GM19043 (cell line): Measurements from ENCODE around the gene POLR1D.

Experiments used
- ATAC-seq: cut with Tn5 transposase; IDR thresholded peaks from one replicate; pipeline ENCODE4 v1.9.1; 2021; ENCODE audit warnings: low read depth; ENCODE audit not compliant: unreplicated experiment

The POLR1D gene

GRCh38 chr13:27637289-27637626 lies 15.6 kb downstream of the POLR1D start:
- no peak for ATAC-seq

- ATAC-seq: no peak
Observed at GRCh38 chr13:27638001-27638400, 16.3 kb downstream of the POLR1D start.

GRCh38 chr13:27638521-27638920 lies 16.8 kb downstream of the POLR1D start:
- no peak for ATAC-seq

- ATAC-seq: no peak
Observed at GRCh38 chr13:27639186-27639585, 17.5 kb downstream of the POLR1D start.

GRCh38 chr13:27641711-27642502 lies 20.2 kb downstream of the POLR1D start:
- ATAC-seq: no peak

GRCh38 chr13:27643334-27644132 lies 21.8 kb downstream of the POLR1D start:
- no peak for ATAC-seq

- no peak for ATAC-seq
Observed at GRCh38 chr13:27644302-27644701, 22.6 kb downstream of the POLR1D start.

- no peak for ATAC-seq
Observed at GRCh38 chr13:27650312-27650711, 28.6 kb downstream of the POLR1D start.

GRCh38 chr13:27654059-27654458 lies 32.4 kb downstream of the POLR1D start:
- ATAC-seq: no peak

GRCh38 chr13:27654816-27655215 lies 33.1 kb downstream of the POLR1D start:
- ATAC-seq: no peak

- ATAC-seq: no peak
Observed at GRCh38 chr13:27657724-27658123, 36.0 kb downstream of the POLR1D start.

GRCh38 chr13:27658546-27658945 lies 36.9 kb downstream of the POLR1D start:
- no peak for ATAC-seq

GRCh38 chr13:27659145-27659865 lies 37.6 kb downstream of the POLR1D start:
- ATAC-seq: no peak

- no peak for ATAC-seq
Observed at GRCh38 chr13:27660511-27660910, 38.8 kb downstream of the POLR1D start.

GRCh38 chr13:27661017-27661416 lies 39.3 kb downstream of the POLR1D start:
- ATAC-seq: no peak

GRCh38 chr13:27662738-27663470 lies 41.2 kb downstream of the POLR1D start:
- no peak for ATAC-seq

- ATAC-seq: no peak
Observed at GRCh38 chr13:27663947-27664346, 42.3 kb downstream of the POLR1D start.

GRCh38 chr13:27665333-27665732 lies 43.6 kb downstream of the POLR1D start:
- no peak for ATAC-seq

GRCh38 chr13:27665761-27666160 lies 44.1 kb downstream of the POLR1D start:
- no peak for ATAC-seq

GRCh38 chr13:27666951-27667350 lies 45.3 kb downstream of the POLR1D start:
- ATAC-seq: no peak

- no peak for ATAC-seq
Observed at GRCh38 chr13:27667946-27668345, 46.3 kb downstream of the POLR1D start.
